Panc1 (cell line): ENCODE measurements around the gene RMND5B.

Experiments
- POLR2AphosphoS5 ChIP-seq: IDR thresholded peaks from 2 replicates; pipeline ENCODE4 v1.6.1; 2012; ENCODE audit warnings: mild to moderate bottlenecking, low read depth, low read length, moderate library complexity
- TF ChIP-seq, protein P1 (sequence below): fragments of 450-650 bp; IDR thresholded peaks from 2 replicates; pipeline ENCODE4 v1.5.1; 2017; ENCODE audit warnings: mild to moderate bottlenecking

DNA sequence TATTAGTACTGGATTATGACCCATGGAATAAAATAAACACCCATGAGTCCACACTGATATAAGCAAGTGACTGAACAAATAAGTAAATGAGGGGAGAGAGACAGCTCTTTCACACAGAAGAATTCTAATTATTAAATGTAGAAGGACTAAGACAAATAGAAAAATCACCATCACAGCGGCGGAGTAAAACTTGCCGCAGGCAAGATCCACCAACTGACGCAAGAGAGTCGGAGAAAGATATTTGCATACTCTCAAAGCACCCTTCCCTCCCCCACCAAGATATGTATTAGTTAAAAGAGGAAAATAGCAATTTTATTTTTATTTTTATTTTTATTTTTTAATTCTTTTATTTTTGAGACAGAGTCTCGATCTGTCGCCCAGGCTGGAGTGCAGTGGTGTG lies 32.1 kb upstream of the RMND5B start:
- TF ChIP-seq, protein P1, sequence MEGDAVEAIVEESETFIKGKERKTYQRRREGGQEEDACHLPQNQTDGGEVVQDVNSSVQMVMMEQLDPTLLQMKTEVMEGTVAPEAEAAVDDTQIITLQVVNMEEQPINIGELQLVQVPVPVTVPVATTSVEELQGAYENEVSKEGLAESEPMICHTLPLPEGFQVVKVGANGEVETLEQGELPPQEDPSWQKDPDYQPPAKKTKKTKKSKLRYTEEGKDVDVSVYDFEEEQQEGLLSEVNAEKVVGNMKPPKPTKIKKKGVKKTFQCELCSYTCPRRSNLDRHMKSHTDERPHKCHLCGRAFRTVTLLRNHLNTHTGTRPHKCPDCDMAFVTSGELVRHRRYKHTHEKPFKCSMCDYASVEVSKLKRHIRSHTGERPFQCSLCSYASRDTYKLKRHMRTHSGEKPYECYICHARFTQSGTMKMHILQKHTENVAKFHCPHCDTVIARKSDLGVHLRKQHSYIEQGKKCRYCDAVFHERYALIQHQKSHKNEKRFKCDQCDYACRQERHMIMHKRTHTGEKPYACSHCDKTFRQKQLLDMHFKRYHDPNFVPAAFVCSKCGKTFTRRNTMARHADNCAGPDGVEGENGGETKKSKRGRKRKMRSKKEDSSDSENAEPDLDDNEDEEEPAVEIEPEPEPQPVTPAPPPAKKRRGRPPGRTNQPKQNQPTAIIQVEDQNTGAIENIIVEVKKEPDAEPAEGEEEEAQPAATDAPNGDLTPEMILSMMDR, result no peak
- no peak for TF ChIP-seq POLR2AphosphoS5
